DMS114 treated with DMSO at 0.1 percent for 48 hours (cell line): ENCODE results near the gene JAM3.
A peak's percentile ranks its signal among the peaks of the same experiment; 100 is the strongest.

ENCODE experiments used
- DNase-seq: peaks from one replicate; lab custom pipeline; 2025; ENCODE audit not compliant: unreplicated experiment; lab: John Stamatoyannopoulos, UW

The JAM3 gene

DNA sequence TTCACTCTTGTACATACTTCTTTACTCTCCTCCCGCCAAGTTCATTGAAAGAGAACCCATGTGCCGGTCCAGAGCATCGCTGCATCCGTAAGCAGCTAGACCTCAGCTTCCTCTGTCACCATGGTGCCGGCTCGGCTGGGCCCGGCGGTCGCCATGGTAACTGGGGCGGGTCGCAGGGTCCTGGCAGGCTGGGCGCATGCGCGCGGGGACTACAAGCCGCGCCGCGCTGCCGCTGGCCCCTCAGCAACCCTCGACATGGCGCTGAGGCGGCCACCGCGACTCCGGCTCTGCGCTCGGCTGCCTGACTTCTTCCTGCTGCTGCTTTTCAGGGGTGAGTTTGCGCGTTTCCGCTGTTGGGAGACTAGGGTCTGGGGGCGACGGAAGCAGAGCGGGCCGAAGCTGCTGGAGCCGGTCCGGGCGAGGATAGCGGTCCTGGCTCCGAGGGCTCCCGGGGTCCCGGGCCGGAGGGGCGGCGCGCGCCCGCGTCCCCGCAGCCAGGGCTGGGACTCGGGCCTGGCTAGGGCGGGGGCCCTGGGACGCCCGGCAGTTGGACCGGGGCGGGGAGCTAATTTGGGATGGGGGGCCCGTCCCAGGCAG, at the start of gene JAM3:
Gene JAM3 (plus strand): TSS at position 244 of the 597 bp plus-strand sequence. CDS start 12 bp downstream, at position 256.
- peak; percentile 66 for DNase-seq

DNA sequence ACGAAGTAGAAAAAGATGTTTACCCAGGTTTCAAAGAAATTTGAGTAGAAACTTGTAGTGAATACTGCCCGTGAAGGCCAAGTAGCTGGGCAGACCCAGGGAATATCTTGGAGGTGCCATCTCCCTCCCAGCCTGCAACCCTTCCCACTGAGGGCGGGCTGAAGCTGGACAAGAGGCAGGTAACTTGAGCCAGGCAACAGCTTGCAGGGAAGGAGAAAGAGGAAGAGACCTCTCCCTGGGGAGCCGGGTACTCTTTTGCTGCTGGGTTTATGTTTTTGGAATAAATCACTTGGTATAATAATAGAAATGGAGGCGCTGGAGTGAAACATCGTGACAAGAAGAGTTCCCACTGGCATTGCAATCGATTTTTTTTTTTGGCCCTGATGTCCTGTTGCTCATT, 49.4 kb upstream of the JAM3 start:
- no peak for DNase-seq

DNA sequence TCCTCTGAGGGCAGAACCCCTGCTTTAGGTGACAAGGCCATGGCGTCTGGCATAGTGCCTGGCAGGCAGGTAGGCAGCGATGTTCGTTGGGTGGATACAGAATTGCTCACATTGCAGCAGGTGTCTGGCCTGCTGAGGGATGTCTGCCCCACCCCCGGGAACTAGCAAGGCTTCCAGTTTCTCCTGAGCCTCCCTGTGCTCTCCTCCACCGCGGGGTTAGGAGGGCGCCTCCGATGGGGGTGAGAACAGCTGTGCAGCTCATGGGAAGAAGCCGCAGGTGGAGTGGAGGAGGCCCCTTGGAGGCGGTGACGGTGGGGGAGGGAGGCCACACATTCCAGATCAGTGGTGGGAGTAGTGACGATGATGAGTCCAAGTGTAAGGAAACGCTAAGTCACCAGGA, 48.3 kb upstream of the JAM3 start:
- no peak for DNase-seq

DNA sequence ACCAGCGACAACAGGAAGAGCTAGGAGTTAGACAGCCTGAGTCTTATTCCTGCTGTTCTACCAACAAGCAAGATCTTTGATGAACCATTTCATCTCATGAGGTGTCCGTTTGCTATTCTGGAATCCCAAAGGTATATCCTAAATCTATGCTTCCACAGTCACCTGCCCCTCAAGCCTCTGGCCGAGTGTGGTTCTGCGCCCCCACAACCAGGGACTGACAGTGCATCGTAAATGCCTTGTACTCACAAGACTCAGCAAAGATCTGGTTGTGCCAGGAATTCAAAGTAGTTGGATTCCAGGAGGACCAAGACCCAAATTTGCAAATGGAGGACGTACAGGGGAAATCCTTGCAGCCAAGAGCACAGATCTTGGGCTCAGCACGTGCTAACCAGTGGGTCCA, 47.5 kb upstream of the JAM3 start:
- DNase-seq: no peak

DNA sequence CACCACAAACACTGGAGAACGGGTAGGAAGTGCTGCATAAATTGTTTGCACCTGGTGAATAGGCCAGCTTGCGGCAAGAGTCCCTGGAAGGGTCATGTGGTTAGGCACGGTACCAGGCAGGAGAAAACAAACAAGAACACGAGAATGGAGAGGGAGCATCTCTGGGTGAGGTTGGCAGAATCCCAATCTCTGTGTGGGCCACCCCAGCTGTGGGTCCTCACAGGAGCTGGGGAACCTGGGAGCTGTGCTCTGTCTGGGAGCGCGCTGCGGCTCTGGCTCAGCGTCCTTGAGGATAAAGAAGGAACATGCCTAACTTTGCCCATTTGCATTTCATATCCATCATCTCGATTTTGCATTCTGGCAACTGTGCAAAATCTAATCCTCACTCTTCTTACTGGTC, 46.1 kb upstream of the JAM3 start:
- DNase-seq: no peak

DNA sequence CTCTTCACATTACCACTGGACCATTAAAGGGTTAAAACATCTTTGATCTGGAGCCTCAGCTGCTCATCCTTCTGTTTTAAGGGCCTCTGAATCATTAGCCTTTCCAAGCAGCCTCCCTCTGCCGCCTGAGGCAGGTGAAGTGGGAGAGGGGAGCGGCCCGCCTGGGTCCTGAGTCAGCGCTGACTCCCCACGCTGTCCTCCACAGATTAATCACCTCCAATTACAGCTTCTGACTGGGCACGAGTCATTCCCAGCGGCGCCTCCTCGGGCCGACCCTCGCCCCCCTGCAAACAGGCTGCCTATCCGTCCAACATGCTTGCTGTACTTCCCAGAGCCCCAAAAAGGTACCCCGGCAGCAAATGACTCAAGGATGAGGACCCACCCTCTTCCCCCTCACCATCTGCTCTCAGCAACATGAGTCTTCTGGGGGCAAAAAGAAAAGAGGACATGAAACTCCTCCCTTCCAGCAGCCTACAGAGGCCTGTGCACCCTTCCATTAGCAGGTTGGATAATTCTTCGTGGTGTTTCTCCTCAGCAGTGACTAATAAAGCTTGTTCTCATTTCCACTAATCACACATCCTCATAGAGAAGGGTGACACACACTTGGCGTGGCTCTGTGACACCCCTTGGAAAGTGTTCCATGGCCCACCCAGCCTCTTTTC, 44.3 kb upstream of the JAM3 start:
- no peak for DNase-seq

DNA sequence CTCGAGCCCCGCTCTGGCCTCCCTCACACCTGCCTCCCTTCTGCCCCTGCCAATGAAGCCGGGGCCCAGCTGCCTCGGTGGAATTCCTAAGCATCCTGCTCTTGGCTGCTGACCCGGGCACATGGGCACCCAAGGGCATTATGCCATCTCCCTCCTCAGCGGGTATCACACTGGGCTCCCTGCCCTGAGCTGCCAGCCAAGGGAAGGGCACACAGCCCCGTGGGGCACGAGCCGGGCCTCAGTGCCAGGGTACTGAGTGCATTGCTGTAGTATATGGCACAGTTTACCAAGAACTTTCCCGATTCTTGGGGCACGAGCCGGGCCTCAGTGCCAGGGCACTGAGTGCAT, 43.8 kb upstream of the JAM3 start:
- no peak for DNase-seq

DNA sequence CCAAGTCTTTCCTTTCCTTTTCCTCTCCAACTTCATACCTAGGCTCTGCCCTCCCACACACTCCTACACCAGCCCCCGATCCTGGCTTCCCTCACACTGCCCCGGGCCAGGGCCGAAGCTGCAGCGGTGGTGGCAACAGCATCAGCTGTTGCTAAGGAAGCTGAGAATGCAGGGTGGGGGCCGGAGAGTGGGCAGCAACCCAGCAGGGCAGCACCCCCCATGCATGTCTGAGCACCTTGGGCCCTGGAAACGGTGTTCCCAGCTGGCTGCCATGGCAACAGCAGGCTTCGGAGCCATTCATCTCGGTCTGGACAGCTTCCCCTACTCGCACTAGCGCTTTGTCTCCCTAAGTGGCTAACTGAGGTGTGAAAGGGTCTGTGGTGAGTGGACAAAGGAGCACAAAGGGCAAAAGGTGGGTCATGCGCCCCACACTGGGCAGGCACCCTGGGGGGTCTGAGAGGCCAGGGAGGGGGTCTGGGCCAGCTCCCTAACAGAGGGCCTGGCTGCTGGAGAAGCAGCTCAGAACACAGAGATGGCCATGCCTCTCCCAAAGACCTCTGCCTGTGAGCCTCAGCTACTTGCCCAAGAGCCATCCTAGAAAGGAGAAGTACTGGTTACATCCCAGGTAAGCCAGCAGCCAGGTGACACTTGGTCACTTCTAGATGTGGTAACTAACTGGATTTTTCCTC, 42.1 kb upstream of the JAM3 start:
- DNase-seq: no peak

DNA sequence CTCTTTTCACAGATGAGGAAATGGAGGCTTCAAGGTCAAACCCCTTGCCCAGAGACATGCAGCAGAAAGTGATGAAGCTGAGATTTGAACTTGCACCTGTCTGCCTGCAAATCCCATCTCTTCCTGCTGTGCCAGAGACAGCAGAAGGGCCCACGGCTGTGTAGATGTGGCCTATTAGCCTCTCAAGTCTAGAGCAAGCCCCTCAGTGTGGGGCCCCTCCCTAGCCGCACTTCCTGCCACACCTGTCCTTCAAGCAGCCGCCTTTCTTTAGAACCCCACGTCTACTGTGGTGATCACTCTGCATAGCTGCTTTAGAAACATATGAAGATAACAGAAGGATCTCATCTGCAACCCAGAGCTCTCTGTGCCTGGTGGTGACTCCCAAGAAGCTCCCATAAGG, 41.2 kb upstream of the JAM3 start:
- DNase-seq: no peak

DNA sequence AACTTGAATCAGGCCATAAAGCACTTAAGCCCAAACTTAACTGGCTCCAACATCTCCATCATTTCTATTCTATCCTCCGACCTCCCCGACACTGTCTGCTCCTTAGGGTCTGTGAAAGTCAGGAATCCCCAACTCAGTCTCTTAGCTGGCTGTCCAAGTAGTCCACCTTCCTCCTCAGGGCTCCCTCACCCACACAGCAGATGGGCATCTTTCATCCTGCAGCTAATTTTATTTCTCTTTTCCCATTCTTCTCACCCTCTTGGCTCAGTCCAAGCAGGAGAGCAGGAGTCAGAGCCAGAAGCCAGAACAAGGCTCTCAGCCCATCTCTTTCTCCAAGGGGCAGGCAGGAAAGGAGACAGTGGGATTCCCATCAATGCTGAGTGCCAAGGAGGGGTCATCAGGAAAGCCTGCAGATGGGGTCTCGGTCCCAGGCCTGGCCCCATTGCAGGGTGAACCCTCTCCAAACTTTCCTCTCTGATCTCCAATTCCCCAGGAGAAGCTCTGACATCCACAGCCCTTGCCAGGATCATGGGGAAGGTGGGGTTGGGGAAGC, 40.4 kb upstream of the JAM3 start:
- no peak for DNase-seq

DNA sequence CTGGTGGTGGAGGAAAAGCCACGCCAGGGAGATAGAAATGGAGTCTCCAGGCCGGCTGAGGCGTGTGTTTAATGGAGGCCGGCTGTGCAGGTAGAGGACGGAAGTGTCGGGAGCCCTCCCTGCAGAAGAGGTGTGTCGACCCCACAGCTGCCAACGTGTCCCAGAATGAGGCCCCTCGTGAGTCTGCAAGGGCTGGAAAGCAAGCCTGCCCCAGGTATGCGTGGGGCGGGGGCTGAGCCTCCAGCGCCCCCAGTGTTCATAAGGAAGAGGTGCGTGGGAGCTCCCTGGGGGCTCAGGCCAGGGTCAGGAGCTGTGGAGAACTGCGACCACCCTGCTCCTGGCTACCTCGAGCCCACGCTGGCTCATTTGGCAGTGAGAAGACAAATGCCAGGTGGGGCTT, 38.0 kb upstream of the JAM3 start:
- no peak for DNase-seq

DNA sequence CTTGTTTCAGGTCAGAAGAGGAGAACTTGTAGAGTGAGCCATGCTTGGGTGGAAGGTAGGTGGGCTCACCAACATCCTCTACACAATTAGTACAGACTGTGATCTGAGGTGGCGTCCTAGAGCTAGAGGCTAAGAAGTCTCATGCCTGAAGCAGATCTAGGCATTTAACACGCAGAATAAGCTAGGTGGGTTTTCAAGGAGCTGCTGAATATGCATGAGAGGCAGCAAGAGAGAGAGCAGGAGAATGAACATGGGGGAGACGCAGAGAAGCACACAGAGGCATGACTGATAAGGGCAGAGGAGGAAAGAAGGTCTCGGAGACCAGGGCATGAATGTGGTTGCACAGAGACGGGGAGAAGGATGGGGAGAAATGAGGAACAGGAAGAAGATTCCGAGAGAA, 36.8 kb upstream of the JAM3 start:
- DNase-seq: no peak

DNA sequence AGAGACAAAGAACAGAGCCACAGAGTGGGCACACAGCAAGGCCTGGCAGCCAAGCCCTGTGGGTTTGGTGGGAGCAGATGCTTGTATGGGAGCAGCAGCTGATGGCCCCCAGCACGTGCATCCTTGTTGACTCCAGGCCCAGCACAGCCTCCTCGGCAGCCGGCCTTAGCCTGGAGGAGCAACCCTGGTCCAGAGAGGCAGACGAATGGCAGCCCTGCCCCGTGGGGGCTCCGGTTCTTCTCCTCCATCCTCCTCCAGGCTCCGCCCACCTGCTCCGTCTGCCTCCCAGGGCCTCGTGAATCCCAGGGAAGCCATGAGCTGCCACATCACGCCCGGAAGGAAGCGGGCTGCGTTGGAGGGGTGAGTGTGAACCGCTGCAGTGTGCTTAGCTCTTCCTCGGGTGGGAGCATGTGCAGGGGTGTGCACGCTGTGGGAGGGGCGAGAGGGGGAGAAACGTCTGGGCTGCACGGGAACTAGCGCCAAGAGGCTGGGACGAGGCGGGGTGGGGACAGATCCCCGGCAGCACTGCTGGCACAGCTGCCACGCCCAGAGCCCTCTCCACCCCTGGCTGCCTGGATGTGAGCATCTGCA, 36.3 kb upstream of the JAM3 start:
- no peak for DNase-seq

DNA sequence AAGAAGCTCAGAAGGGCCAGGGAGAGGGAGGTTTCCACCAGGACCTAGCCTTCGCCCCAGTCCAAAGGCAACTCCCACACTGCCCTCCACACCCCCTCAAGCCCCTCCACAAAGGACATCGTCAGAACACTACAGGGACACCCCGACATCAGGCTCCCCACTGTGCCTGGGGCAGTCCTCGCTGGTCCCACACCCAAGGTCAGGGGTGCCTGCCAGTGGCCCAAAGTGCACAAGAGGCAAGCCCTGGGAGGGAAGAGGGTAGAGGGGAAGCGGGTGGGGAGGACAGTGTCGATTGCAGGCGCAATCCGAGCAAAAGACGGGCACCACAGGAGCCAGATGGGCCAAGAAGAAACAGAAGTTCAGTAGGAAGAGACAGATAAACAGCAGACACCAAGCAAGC, 35.6 kb upstream of the JAM3 start:
- no peak for DNase-seq

DNA sequence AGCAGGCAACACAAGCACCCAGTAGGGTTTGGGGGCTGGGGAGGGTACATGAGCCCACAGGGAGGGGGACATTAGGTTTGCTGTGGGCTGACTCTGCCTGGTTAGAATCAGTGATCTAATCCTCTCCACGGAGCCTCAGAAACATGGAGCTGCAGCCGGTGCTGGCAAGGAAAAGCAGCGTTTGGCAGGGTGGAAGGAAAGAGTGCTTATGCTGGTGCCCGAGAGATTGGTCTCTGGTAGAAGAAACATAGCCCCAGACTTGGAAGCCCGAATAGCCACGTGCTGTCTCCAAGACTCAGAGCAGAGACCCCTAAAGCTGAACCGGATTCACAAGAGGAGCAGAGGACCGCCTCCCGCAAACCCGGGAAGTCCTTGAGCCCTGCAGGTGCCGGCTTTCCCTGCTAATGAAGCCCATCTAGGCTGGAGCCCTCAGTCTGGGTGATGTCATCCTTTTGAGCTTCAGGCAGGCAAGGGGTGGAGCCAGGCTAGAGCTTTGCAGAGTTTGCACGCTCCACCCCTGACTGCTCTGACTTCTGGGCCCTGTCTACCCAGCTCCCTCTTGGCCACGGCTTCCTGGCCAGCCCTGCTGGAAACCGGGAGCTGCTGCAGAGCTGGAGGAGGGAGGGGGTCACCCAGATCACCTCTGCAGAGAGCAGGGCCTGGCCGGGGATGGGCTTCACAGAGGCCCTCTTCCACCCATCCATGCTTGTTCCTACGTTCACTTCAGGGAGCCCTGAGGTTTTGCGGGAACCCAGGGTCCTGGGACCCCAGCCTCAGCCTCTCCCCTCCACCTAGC, 35.0 kb upstream of the JAM3 start:
- DNase-seq: no peak

DNA sequence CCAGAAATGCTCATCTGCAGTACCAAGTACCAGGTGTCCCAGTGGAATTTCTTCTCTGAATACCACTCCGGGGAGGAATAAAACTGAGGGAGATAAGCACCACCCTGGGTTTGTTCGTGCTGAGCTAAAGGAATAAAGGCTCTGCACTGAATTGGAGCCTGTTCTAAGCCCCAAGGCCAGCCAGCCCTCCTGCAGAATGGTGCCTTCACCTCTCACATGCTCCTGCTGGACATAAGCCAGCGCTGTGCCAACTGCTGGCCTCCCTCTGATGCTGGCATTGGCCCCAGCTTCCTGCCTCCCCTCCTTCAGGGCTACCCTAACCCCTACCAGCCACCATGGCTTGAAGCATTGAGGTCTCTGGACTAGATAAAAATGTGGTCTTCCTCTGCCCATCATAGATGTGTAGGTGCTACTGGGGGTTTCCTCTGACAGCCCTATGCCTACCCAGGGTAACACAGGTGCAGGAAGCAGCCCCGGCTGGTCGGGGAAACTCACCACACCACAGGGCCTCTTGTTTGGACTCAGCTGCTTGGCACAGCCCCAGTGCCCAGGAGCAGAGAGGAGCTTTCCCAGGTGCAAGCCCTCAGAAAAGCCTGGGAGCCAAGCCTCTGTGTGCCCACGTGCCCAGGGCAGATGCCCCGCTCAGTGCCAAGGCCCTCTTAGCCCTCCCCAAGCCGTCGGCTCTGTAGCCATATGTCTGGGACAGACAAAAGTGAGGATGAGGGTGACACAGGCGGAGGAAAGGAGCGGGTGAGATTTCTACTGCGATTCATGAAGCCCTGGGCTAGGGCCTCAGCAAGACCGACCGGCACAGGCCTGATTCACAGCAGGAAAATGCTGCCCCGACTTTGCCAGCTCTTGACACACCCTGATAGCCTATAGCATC, 34.1 kb upstream of the JAM3 start:
- DNase-seq: no peak

DNA sequence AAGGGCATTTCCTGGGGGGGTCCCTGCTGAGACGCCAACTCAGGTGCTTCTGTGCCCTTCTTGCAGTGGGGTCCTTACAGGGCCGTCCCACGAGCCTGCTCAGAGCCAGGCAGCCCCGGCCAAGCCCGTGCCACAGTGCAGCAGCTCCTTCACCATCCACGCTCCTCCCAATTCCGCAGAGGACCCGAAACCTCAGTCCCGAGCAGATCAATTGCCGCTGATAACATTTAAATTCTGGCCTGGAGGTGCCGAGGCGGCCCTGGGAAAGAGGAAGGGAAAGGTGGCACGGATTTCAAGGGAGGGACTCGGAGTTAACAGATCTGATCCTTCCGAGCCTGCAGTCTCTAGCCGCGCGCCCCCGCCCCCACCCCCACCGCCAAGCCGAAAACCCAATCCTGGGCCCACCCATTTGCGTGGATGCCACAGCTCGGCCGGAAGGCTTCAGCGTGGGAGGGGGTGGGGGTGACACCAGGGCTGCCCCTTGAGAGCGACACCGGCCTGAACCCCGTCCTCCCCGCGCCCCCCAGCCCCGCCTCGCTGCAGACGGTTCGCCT, 32.3 kb upstream of the JAM3 start:
- no peak for DNase-seq

DNA sequence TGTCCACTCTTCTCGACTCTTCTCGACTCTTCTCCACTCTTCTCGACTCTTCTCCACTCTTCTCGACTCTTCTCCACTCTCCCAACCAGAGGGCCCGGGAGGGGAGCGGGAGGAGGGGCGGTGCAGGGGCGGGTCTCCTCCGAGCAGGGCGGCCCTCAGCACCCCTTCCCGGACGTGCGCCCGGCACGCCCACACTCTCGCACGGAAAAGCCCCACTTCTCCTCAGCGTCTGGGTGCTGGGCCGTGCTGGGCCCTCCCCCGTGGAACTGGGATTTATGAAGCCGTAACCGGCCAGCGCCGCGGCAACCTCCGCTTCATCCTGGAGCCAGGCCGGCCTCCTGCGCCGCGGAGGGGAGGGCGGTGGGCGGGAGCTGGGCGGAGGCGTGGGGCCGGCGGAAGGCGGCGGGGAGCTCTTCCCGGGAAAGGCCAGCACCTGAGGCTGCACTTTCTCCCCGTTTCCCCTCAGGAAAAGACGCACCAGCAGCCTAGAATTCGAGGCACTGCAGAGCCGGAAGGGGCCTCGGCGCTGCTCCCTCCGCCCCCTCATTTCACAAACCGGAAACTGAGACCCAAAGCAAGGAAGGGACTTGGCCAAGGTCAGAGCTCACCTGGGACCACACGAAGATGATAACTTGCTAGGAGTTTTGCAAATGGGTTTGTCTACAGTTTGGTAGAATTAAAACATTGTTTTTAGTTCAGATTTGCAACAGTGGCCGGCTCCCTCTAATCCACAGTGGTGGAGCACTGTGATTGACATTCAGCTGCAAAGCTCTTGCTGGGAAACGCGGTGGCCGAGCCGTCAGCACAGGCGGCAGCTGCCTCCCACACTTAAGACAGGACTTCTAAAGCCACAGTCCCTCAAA, 31.6 kb upstream of the JAM3 start:
- peak; percentile 5 for DNase-seq

DNA sequence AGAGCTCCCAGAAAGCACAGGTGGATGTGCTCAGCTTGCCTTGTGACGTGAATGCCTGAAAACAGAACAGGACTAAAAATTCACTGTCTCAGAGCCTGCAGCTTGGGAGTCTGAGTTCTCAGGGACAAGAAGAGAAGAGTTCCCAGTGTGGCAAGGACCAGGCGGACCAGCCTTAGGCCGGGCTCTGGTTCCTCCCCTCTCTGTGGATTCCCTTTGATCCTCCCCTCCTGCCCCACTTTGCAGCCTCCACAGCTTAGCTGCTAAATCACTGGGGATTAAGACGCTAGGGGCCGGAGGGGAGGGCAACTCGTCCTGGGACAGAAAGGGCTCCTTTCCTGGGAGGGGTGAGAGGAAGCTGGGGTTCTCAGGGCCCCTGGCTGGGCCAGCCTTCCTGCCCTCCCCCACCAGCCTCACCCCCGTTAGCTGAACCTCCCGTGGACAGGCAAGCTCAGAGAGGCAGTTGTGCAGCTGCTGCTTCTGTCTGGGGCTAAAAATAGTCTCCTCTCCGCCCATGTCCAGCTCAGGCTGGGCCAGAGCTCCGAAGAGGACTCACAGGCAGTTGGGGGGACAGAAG, 29.9 kb upstream of the JAM3 start:
- no peak for DNase-seq
